ENCODE measurements around the gene SPDYE6.

SPDYE6 gene

GRCh38 chr7:102398543-102398942 is 42.3 kb upstream of the SPDYE6 start:
- no peak overlapping the region for H3K4me3 ChIP-seq (ENCODE audit: severe bottlenecking)
- DNase-seq (ENCODE audit: low spot score) = no peak
- no peak for ATAC-seq (ENCODE audit: low read depth)
- peaks cover 59% of the 10 kb centered on the region for H3K36me3 ChIP-seq (ENCODE audit: low read depth)
- no peaks in the 10 kb centered on the region for H3K9me3 ChIP-seq (ENCODE audit: severe bottlenecking)
- H3K4me1 ChIP-seq (ENCODE audit: insufficient read depth, poor library complexity, severe bottlenecking) = no peaks in the 10 kb centered on the region
- no peak overlapping the region for H3K27ac ChIP-seq (ENCODE audit: poor library complexity, severe bottlenecking)
- H3K27me3 ChIP-seq (ENCODE audit: insufficient read depth, poor library complexity, severe bottlenecking) = no peaks in the 10 kb centered on the region
- no peak for TF ChIP-seq CTCF (IDR thresholded peaks at IDR 0.05; ENCODE audit: poor library complexity, severe bottlenecking)

- ATAC-seq (ENCODE audit: low read depth) (peak; percentile 2; the same call in 1 of the 3 replicates), DNase-seq (ENCODE audit: low spot score) (no peak)
- Histone ChIP-seq H3K4me3 (ENCODE audit: severe bottlenecking) (peak overlapping the region; percentile 76), H3K36me3 (ENCODE audit: low read depth) (peaks cover 54% of the 10 kb centered on the region), H3K4me1 (ENCODE audit: insufficient read depth, poor library complexity, severe bottlenecking) (no peaks in the 10 kb centered on the region), H3K27me3 (ENCODE audit: insufficient read depth, poor library complexity, severe bottlenecking) (no peaks in the 10 kb centered on the region), H3K27ac (ENCODE audit: poor library complexity, severe bottlenecking) (peak overlapping the region; percentile 42), H3K9me3 (ENCODE audit: severe bottlenecking) (no peaks in the 10 kb centered on the region)
- no peak for TF ChIP-seq CTCF (IDR thresholded peaks at IDR 0.05; ENCODE audit: poor library complexity, severe bottlenecking)
Measured at GRCh38 chr7:102396710-102397019, 40.4 kb upstream of the SPDYE6 start.

- H3K9me3 ChIP-seq (ENCODE audit: severe bottlenecking) = no peaks in the 10 kb centered on the region
- H3K27me3 ChIP-seq (ENCODE audit: insufficient read depth, poor library complexity, severe bottlenecking) = no peaks in the 10 kb centered on the region
- H3K4me3 ChIP-seq (ENCODE audit: severe bottlenecking) = peak within 1 kb of the TSS; percentile 76
- peak; percentile 84 for DNase-seq (ENCODE audit: low spot score)
- TF ChIP-seq CTCF (IDR thresholded peaks at IDR 0.05; ENCODE audit: poor library complexity, severe bottlenecking) = no peak
- no peaks in the 10 kb centered on the region for H3K4me1 ChIP-seq (ENCODE audit: insufficient read depth, poor library complexity, severe bottlenecking)
- peak; percentile 90 for ATAC-seq (ENCODE audit: low read depth)
- peaks cover 52% of the 10 kb centered on the region for H3K36me3 ChIP-seq (ENCODE audit: low read depth)
- H3K27ac ChIP-seq (ENCODE audit: poor library complexity, severe bottlenecking) = peak within 1 kb of the TSS; percentile 42
Measured at GRCh38 chr7:102395873-102396709, 39.8 kb upstream of the SPDYE6 start, which contains the start of gene PRKRIP1. Gene PRKRIP1 (plus strand): TSS chr7:102396363. CDS start chr7:102396412, 49 bp downstream.

GRCh38 chr7:102395592-102395872 is 39.3 kb upstream of the SPDYE6 start:
- DNase-seq (ENCODE audit: low spot score) (no peak), ATAC-seq (ENCODE audit: low read depth) (no peak)
- Histone ChIP-seq H3K27me3 (ENCODE audit: insufficient read depth, poor library complexity, severe bottlenecking) (no peaks in the 10 kb centered on the region), H3K4me1 (ENCODE audit: insufficient read depth, poor library complexity, severe bottlenecking) (no peaks in the 10 kb centered on the region), H3K27ac (ENCODE audit: poor library complexity, severe bottlenecking) (peak overlapping the region; percentile 42), H3K36me3 (ENCODE audit: low read depth) (peaks cover 49% of the 10 kb centered on the region), H3K9me3 (ENCODE audit: severe bottlenecking) (no peaks in the 10 kb centered on the region), H3K4me3 (ENCODE audit: severe bottlenecking) (peak overlapping the region; percentile 76)
- no peak for TF ChIP-seq CTCF (IDR thresholded peaks at IDR 0.05; ENCODE audit: poor library complexity, severe bottlenecking)

- no peak overlapping the region for H3K4me3 ChIP-seq (ENCODE audit: severe bottlenecking)
- no peak for TF ChIP-seq CTCF (IDR thresholded peaks at IDR 0.05; ENCODE audit: poor library complexity, severe bottlenecking)
- DNase-seq (ENCODE audit: low spot score) (no peak), ATAC-seq (ENCODE audit: low read depth) (no peak)
- peaks cover 30% of the 10 kb centered on the region for H3K36me3 ChIP-seq (ENCODE audit: low read depth)
- no peaks in the 10 kb centered on the region for H3K9me3 ChIP-seq (ENCODE audit: severe bottlenecking)
- no peak overlapping the region for H3K27ac ChIP-seq (ENCODE audit: poor library complexity, severe bottlenecking)
- no peaks in the 10 kb centered on the region for H3K4me1 ChIP-seq (ENCODE audit: insufficient read depth, poor library complexity, severe bottlenecking)
- no peaks in the 10 kb centered on the region for H3K27me3 ChIP-seq (ENCODE audit: insufficient read depth, poor library complexity, severe bottlenecking)
Measured at GRCh38 chr7:102393467-102393866, 37.2 kb upstream of the SPDYE6 start.
